Loucy (cell line): ENCODE results near the gene ZNF800.

ENCODE experiments used
- CTCF ChIP-seq: fragments of 200-600 bp; sonication (generic); conservative IDR thresholded peaks from 2 replicates; pipeline ENCODE4 v1.5.1; 2014; ENCODE audit warnings: mild to moderate bottlenecking, antibody characterized with exemption, low read length
- EZH2phosphoT487 ChIP-seq: fragments of 200-600 bp; IDR thresholded peaks from 2 replicates; pipeline ENCODE4 v1.6.1; 2018; ENCODE audit warnings: antibody characterized with exemption, mild to moderate bottlenecking, moderate library complexity, borderline replicate concordance

GRCh38 chr7:127387974-127388373 lies 4.5 kb downstream of the ZNF800 start:
- TF ChIP-seq CTCF (no peak), EZH2phosphoT487 (no peak)
